ENCODE measurements around the gene ETS1.
"Not testable (repeated sequence)": the region's sequence is repeated elsewhere in the genome, so short reads cannot be mapped to it uniquely, and the experiment has no call there.

The ETS1 gene

GRCh38 chr11:128467041-128467440 lies 120.3 kb downstream of the ETS1 start:
- no peak for DNase-seq (ENCODE audit: low read depth, low spot score)

- DNase-seq (ENCODE audit: low read depth, low spot score), result no peak
Measured at GRCh38 chr11:128465946-128466705, 121.2 kb downstream of the ETS1 start.

GRCh38 chr11:128465531-128465930 lies 121.8 kb downstream of the ETS1 start:
- DNase-seq (ENCODE audit: low read depth, low spot score), result no peak

GRCh38 chr11:128464878-128465450 lies 122.4 kb downstream of the ETS1 start:
- DNase-seq (ENCODE audit: low read depth, low spot score), result no peak

- DNase-seq (ENCODE audit: low read depth, low spot score), result no peak
Measured at GRCh38 chr11:128463979-128464378, 123.4 kb downstream of the ETS1 start.

GRCh38 chr11:128463371-128463829 lies 124.0 kb downstream of the ETS1 start:
- no peak for DNase-seq (ENCODE audit: low read depth, low spot score)

GRCh38 chr11:128462922-128463321 lies 124.4 kb downstream of the ETS1 start:
- DNase-seq (ENCODE audit: low read depth, low spot score), result no peak

- no peak for DNase-seq (ENCODE audit: low read depth, low spot score)
Measured at GRCh38 chr11:128462189-128462588, 125.2 kb downstream of the ETS1 start.

GRCh38 chr11:128458321-128458720 lies 129.0 kb downstream of the ETS1 start:
- no peak for DNase-seq (ENCODE audit: low read depth, low spot score)

GRCh38 chr11:128457874-128458273 lies 129.5 kb downstream of the ETS1 start:
- DNase-seq (ENCODE audit: low read depth, low spot score), result no peak

GRCh38 chr11:128456566-128457268 lies 130.6 kb downstream of the ETS1 start:
- no peak for DNase-seq (ENCODE audit: low read depth, low spot score)

GRCh38 chr11:128455766-128456165 lies 131.6 kb downstream of the ETS1 start:
- no peak for DNase-seq (ENCODE audit: low read depth, low spot score)

- DNase-seq (ENCODE audit: low read depth, low spot score), result no peak
Measured at GRCh38 chr11:128453444-128454336, 133.7 kb downstream of the ETS1 start.

- peak; percentile 92 for DNase-seq (ENCODE audit: low read depth, low spot score)
Measured at GRCh38 chr11:128451652-128452470, 135.5 kb downstream of the ETS1 start.

GRCh38 chr11:128450882-128451651 lies 136.3 kb downstream of the ETS1 start:
- no peak for DNase-seq (ENCODE audit: low read depth, low spot score)

- not testable (repeated sequence) for DNase-seq (ENCODE audit: low read depth, low spot score)
Measured at GRCh38 chr11:128450425-128450824, 136.9 kb downstream of the ETS1 start.

- no peak for DNase-seq (ENCODE audit: low read depth, low spot score)
Measured at GRCh38 chr11:128448981-128449713, 138.2 kb downstream of the ETS1 start.

- no peak for DNase-seq (ENCODE audit: low read depth, low spot score)
Measured at GRCh38 chr11:128448200-128448886, 139.0 kb downstream of the ETS1 start.

- DNase-seq (ENCODE audit: low read depth, low spot score), result no peak
Measured at GRCh38 chr11:128447233-128447632, 140.1 kb downstream of the ETS1 start.
